IMR-90 (cell line): ENCODE data around the gene PMP22. TPM values are rescaled to one million over a fixed set of nuclear protein-coding genes. Genes with fewer than 3 reads are reported as not detected.

Source experiments
- ATAC-seq: fragments of 200-7000 bp; cut with Tn5 transposase; 2 replicates; pipeline ENCODE4 v1.9.1; 2020; ENCODE audit warnings: low read depth, mild to moderate bottlenecking, moderate library complexity
- BruUV-seq: library from RNA; stranded (reverse); fragments of 400-500 nt; replicated peaks from 2 replicates; lab custom pipeline; 2021; lab: Mats Ljungman, UMichigan
- CTCF ChIA-PET: fragments of 300-600 bp; formaldehyde crosslinking; extraction: SDS; loops from one replicate; lab custom pipeline; 2021; ENCODE audit warnings: antibody characterized with exemption; lab: Yijun Ruan, JAX
- POLR2A ChIA-PET: fragments of 300-600 bp; sonication (Branson Sonifier 250); formaldehyde crosslinking; loops from one replicate; lab custom pipeline; 2022; ENCODE audit warnings: antibody characterized with exemption; ENCODE audit not compliant: unreplicated experiment; lab: Charles Lee
- DNase-seq: peaks from one replicate; pipeline ENCODE4 v3.0.0; 2013
- H2AFZ ChIP-seq: replicated peaks from 2 replicates; pipeline ENCODE3; 2013; ENCODE audit warnings: low read length, mild to moderate bottlenecking; ENCODE audit not compliant: poor library complexity
- H2AK5ac ChIP-seq: 2 replicates; pipeline ENCODE4 v1.6.1; 2013; ENCODE audit warnings: low read depth, low read length, inconsistent platforms
- H2AK9ac ChIP-seq: replicated peaks from 2 replicates; pipeline ENCODE3; 2013; ENCODE audit warnings: mild to moderate bottlenecking, low read depth, low read length, moderate library complexity; ENCODE audit not compliant: poor library complexity
- H2BK120ac ChIP-seq: 2 replicates; pipeline ENCODE4 v1.6.1; 2013; ENCODE audit warnings: low read depth, low read length, inconsistent platforms
- H2BK15ac ChIP-seq: 3 replicates; pipeline ENCODE4 v1.6.1; 2013; ENCODE audit warnings: low read depth, low read length, inconsistent platforms
- H2BK20ac ChIP-seq: 2 replicates; pipeline ENCODE4 v1.6.1; 2013; ENCODE audit warnings: low read depth, mild to moderate bottlenecking, inconsistent platforms, low read length, moderate library complexity
- H2BK5ac ChIP-seq: 2 replicates; pipeline ENCODE4 v1.6.1; 2013; ENCODE audit warnings: mild to moderate bottlenecking, low read depth, low read length, inconsistent platforms; ENCODE audit not compliant: poor library complexity, severe bottlenecking
- H3K14ac ChIP-seq: replicated peaks from 2 replicates; pipeline ENCODE4 v1.6.1; 2013; ENCODE audit warnings: low read depth, low read length, inconsistent platforms
- H3K18ac ChIP-seq: 2 replicates; pipeline ENCODE4 v1.6.1; 2013; ENCODE audit warnings: low read depth, low read length, control low read depth
- H3K23ac ChIP-seq: 2 replicates; pipeline ENCODE4 v1.6.1; 2013; ENCODE audit warnings: low read depth, low read length, inconsistent platforms
- H3K27ac ChIP-seq: 2 replicates; pipeline ENCODE4 v1.5.1; 2013; ENCODE audit warnings: mild to moderate bottlenecking, control low read depth, low read length; ENCODE audit not compliant: insufficient read depth
- H3K27me3 ChIP-seq: 2 replicates; pipeline ENCODE4 v1.6.1; 2013; ENCODE audit warnings: low read length; ENCODE audit not compliant: control insufficient read depth, insufficient read depth
- H3K36me3 ChIP-seq: 2 replicates; pipeline ENCODE4 v1.6.1; 2013; ENCODE audit warnings: low read length, mixed read lengths; ENCODE audit not compliant: control insufficient read depth, insufficient read depth
- H3K4ac ChIP-seq: 2 replicates; pipeline ENCODE4 v1.6.1; 2013; ENCODE audit warnings: low read depth, low read length, inconsistent platforms
- H3K4me1 ChIP-seq: 2 replicates; pipeline ENCODE4 v1.6.1; 2013; ENCODE audit warnings: low read length, mixed read lengths; ENCODE audit not compliant: control insufficient read depth, insufficient read depth
- H3K4me2 ChIP-seq: 2 replicates; pipeline ENCODE4 v1.6.1; 2013; ENCODE audit warnings: low read depth, mild to moderate bottlenecking, control low read depth, low read length, moderate library complexity
- H3K4me3 ChIP-seq: 2 replicates; pipeline ENCODE4 v1.5.1; 2013; ENCODE audit warnings: low read depth, mild to moderate bottlenecking, control low read depth, low read length, moderate library complexity; ENCODE audit not compliant: insufficient read depth
- H3K56ac ChIP-seq: 2 replicates; pipeline ENCODE4 v1.6.1; 2013; ENCODE audit warnings: low read length, inconsistent platforms; ENCODE audit not compliant: insufficient read depth; ENCODE audit errors: extremely low read depth
- H3K79me1 ChIP-seq, 2 experiments: 2 replicates each; pipeline ENCODE4 v1.6.1; 2013; ENCODE audit warnings: low read length in 2 of 2, inconsistent platforms in 1 of 2, low read depth in 1 of 2
- H3K9ac ChIP-seq: 2 replicates; pipeline ENCODE4 v1.6.1; 2013; ENCODE audit warnings: low read depth, low read length, control low read depth
- H3K9me1 ChIP-seq: 2 replicates; pipeline ENCODE4 v1.6.1; 2013; ENCODE audit warnings: low read length, inconsistent platforms; ENCODE audit not compliant: insufficient read depth
- H3K9me3 ChIP-seq: 2 replicates; pipeline ENCODE4 v1.6.1; 2013; ENCODE audit warnings: low read length; ENCODE audit not compliant: control insufficient read depth, insufficient read depth
- H4K20me1 ChIP-seq: 2 replicates; pipeline ENCODE4 v1.6.1; 2013; ENCODE audit warnings: low read length, inconsistent platforms; ENCODE audit not compliant: insufficient read depth
- H4K5ac ChIP-seq: 2 replicates; pipeline ENCODE4 v1.6.1; 2013; ENCODE audit warnings: mild to moderate bottlenecking, low read depth, low read length, control low read depth
- H4K8ac ChIP-seq, 2 experiments: 2 replicates each; pipeline ENCODE4 v1.6.1; 2013; ENCODE audit warnings: low read depth in 2 of 2, low read length in 2 of 2, control low read depth in 1 of 2, inconsistent platforms in 1 of 2
- H4K91ac ChIP-seq: 2 replicates; pipeline ENCODE4 v1.6.1; 2013; ENCODE audit warnings: low read depth, low read length, inconsistent platforms; ENCODE audit not compliant: insufficient read depth
- CTCF ChIP-seq: conservative IDR thresholded peaks from 2 replicates; pipeline ENCODE4 v1.5.1; 2012; ENCODE audit warnings: mild to moderate bottlenecking, low read depth, low read length, improper control_type of control experiment
- NFE2L2 ChIP-seq: fragments of 150-350 bp; IDR thresholded peaks from 2 replicates; pipeline ENCODE4 v1.6.1; 2016; ENCODE audit warnings: low read depth, mild to moderate bottlenecking, low read length
- RAD21 ChIP-seq: IDR thresholded peaks from 2 replicates; pipeline ENCODE4 v1.6.1; 2012; ENCODE audit warnings: low read length, improper control_type of control experiment
- SMC3 ChIP-seq: fragments of 150-350 bp; IDR thresholded peaks from 2 replicates; pipeline ENCODE4 v1.6.1; 2016; ENCODE audit warnings: low read depth, mild to moderate bottlenecking, antibody characterized with exemption, low read length, moderate library complexity
- WGBS, 2 experiments: methylation state at CpG; one replicate each; pipeline versions ENCODE4 v1.1.5 to v1.1.7; 2013; ENCODE audit warnings: missing lambda C conversion rate in 2 of 2; ENCODE audit not compliant: insufficient read length in 1 of 2; ENCODE audit errors: extremely low coverage in 2 of 2; 5-methylcytosine and 5-hydroxymethylcytosine counted together
- dilution Hi-C: fragments of 300-500 bp; cut with HindIII; formaldehyde crosslinking; loops from one replicate; pipeline ENCODE4 v1.14.3; 2018; ENCODE audit warnings: low sequenced_read_pairs; ENCODE audit not compliant: unreplicated experiment
- in situ Hi-C: fragments of 300-500 bp; cut with MboI; formaldehyde crosslinking; loops from 3 replicates; pipeline ENCODE4 v1.14.3; 2019; ENCODE audit warnings: low sequenced_read_pairs, inconsistent platforms, mixed read lengths
- intact Hi-C: fragments of 100-400 bp; cut with micrococcal nuclease; formaldehyde crosslinking; loops from 2 replicates; pipeline ENCODE4 v1.10.0; 2022
- polyA plus RNA-seq, 3 experiments: library from polyadenylated mRNA; depleted of rRNA; stranded (reverse); fragments of >200 nt; gene quantifications; 2 replicates each; pipeline ENCODE4 v1.2.3, GENCODE V29; 2012; ENCODE audit warnings: low replicate concordance in 1 of 3
- total RNA-seq: library from RNA; depleted of rRNA; stranded (reverse); fragments of >200 nt; gene quantifications from 2 replicates; pipeline ENCODE4 v1.2.3, GENCODE V29; 2012

The PMP22 gene
- total and polyA plus RNA-seq, 2 of the 4 experiments (the other 2 are of a cell fraction): 33.5 to 72.8 TPM

GRCh38 chr17:15288859-15289258 is 23.7 kb upstream of the PMP22 start:
- ATAC-seq (no peak), DNase-seq (no peak)
- H2BK5ac ChIP-seq: no peak overlapping the region
- no peak overlapping the region for H4K5ac ChIP-seq
- H3K9ac ChIP-seq: no peak overlapping the region
- H3K36me3 ChIP-seq: no peaks in the 10 kb centered on the region
- in situ Hi-C loops (no loop called here), intact Hi-C loops (no loop called here), dilution Hi-C loops (no loop called here)
- no peak overlapping the region for H3K23ac ChIP-seq
- no TSS peak for BruUV-seq
- no peak overlapping the region for H3K18ac ChIP-seq
- no peak for TF ChIP-seq CTCF
- no peak for TF ChIP-seq SMC3
- TF ChIP-seq RAD21: no peak
- no peak for TF ChIP-seq NFE2L2
- H2BK20ac ChIP-seq: no peak overlapping the region
- H3K9me3 ChIP-seq: peaks cover 3% of the 10 kb centered on the region
- no peaks in the 10 kb centered on the region for H4K20me1 ChIP-seq
- H2BK15ac ChIP-seq: no peak overlapping the region
- no peaks in the 10 kb centered on the region for H3K79me1 ChIP-seq
- POLR2A ChIA-PET: no interaction called here
- no peak overlapping the region for H4K91ac ChIP-seq
- no peak overlapping the region for H3K27ac ChIP-seq
- peaks cover 7% of the 10 kb centered on the region; the same call in 1 of the 2 replicates for H3K27me3 ChIP-seq
- no peak overlapping the region for H2AFZ ChIP-seq
- CTCF ChIA-PET: interaction anchor here (0.6 kb wide), 1 partner anchor 925 kb away, joined by 3 read pairs; no protein-coding TSS in a partner anchor
- no peak overlapping the region for H2AK9ac ChIP-seq
- no peak overlapping the region for H2BK120ac ChIP-seq
- no CpG with 5 or more reads among the region's 1 CpG for WGBS, 2 experiments
- H3K4me1 ChIP-seq: peaks cover 7% of the 10 kb centered on the region
- no peak overlapping the region for H3K4ac ChIP-seq
- no peak overlapping the region for H2AK5ac ChIP-seq
- H4K8ac ChIP-seq: no peak overlapping the region
- no peaks in the 10 kb centered on the region for H3K9me1 ChIP-seq
- no peak overlapping the region for H3K56ac ChIP-seq
- H3K4me2 ChIP-seq: no peak overlapping the region
- no peak overlapping the region for H3K14ac ChIP-seq
- no peak overlapping the region for H3K4me3 ChIP-seq
